NCI-H526 (cell line): ENCODE results near the gene LSM8.
"Not testable (repeated sequence)": the region's sequence is repeated elsewhere in the genome, so short reads cannot be mapped to it uniquely, and the experiment has no call there.

Experiments used
- DNase-seq, 2 experiments: peaks; one replicate each; lab custom pipeline; 2025; lab: John Stamatoyannopoulos, UW

Gene LSM8

DNA sequence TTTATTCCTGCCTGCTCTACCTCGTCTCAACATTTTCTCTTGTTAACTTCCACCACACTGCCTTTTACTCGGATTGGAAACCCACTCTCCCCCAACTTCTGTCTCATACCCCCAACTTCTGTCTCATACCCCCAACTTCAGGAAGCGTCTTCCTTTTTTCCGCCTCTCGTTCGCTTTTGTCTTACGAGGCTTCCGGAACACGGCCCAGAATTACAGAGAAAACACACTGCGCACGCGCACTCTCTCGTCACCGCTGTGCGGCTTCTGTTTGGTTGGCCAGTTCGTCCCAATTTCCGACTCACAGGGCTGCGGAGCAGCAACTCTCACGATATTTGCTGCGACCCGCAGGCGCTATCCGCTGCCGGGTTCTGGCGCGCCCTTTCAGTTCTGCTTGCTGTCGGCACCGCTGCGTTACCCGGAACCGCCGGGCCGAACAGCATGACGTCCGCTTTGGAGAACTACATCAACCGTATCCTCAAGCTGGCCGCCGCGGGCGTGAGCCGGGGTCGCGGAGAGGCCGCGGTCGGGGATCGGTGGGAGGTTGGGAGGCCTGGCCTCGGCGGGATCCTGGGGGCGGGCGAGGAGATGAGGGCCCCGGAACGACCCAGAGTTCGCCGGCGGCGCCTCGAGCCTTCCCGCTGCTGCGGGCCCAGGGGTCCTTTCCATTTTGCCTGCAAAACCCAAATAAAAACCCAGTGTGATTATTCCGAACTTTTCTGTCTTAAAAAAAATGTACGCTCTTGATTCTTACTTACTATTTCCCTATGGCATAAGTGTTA, at the start of gene LSM8:
TSS of gene LSM8 (plus strand) at position 379 of the 779 bp plus-strand sequence. CDS start at position 439, 60 bp downstream.
- DNase-seq: peak; percentile 97 to 99

DNA sequence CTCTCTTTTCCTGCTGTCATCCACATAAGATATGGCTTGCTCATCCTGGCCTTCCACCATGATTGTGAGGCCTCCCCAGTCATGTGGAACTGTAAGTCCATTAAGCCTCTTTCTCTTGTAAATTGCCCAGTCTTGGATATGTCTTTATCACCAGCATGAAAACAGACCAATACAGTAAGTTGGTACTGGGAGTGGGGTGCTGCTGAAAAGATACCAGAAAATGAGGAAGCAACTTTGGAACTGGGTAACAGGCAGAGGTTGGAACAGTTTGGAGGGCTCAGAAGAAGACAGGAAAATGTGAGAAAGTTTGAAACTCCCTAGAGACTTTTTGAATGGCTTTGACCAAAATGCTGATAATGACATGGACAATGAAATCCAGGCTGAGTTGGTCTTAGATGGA, 49.5 kb upstream of the LSM8 start:
- DNase-seq: not testable (repeated sequence)

DNA sequence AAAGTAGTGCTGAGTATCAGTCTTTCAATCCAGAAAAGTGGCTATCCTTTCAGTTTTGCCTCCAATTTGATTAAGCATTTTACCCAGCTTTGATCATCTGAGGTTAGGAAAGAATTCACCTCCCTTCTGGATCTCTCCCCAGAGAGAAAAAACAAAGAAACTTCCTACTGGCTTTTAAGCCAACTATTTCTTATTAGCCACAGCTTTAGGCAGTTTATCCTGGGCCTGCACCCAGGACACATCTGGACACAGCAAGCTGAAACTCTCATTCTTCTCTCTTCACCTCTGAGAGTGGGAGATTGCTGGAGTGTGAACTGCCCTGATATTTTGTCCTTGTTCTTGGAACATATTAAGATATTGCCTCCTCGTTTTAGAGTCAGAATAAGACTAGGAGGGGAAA, 43.5 kb upstream of the LSM8 start:
- no peak for DNase-seq

DNA sequence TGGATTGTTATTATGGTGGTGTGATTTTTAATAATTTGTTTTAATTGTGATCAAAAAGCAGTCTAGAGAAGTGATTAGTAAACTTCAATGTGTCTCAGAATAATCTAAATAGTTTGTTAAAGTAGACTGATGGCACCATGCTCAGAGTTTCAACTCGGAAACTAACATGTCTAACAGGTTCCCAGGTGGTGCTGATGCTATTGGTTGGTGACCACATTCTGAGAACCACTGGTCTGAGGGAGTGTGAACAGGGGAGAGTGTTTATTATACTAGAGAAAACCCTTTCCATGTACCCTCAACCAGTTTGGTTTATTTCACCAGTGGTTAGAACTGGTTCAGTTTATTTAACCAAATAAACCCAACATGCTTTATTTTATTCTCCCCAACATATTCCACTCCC, 42.0 kb upstream of the LSM8 start:
- DNase-seq: no peak

DNA sequence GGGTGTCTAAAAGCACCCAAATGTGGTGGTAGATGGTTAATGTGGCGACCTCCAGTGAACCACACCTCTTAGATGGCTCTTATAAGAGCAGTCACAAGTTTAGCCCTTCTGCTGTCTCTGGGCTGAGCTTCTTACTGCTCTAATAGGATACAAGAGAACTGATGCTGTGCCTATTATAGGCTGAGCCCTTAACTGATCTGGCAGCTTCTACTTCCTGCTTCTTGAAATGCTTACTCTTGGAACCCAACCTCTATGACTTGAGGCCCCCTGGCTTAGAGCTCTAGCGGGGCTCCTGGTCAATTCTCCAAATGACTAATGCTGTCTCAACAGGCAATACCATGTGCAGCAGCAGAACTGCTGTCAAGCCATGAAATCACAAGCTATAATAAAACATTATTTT, 35.0 kb upstream of the LSM8 start:
- no peak for DNase-seq

DNA sequence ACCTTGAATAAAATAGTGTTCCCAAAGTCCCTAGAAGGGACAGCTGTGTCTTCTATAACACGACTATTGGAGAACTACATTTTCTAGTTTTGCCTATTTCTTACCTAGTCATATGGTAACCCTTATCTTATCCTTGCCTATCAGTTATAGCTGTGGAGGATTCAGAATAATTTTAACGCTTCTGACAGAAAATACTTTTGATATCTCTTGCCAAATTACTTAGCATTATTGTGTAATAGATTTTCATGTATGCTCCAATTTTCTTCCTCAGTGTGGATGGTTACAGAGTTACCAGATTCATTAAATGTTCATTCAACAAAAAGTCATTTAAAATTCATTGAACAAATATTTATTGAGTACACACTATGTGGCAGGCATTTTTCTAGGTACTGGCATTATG, 34.6 kb upstream of the LSM8 start:
- no peak for DNase-seq

DNA sequence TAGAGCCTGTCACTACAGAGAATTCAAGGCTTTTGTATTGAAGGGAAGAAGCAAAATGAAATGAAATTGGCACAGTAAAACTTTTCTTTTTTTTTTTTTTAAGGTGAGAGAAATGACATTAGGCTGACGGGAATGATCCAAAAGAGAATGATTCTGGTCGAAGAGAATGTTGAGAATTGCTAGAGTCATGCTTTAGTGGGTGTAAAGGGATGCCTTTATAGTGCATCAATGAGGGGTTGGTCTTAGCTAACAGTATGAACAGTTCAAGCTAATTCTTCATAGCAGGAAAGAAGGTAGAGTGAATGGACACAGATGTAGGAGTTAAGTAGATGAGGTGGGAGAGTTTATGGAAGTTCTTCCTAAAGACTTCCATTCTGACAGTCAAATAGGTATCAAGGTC, 32.3 kb upstream of the LSM8 start:
- no peak for DNase-seq

DNA sequence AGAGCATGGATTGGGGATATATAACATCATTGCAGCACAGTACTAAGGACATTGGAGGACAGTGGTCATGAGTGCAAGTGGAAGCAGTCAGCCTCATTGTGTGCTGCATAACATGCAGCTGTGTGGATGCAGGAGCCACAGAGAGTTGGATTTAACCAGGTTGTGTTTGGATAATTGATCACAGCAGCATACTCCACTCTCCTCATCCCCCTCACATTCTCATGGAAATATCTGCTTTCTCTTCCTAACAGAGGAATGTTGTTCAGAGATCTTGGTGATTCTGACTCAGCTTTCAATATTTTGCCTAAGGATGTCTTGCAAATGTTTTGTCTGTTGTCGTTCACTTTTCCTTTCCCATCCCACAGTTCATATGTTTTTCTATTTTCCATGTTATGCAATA, 31.8 kb upstream of the LSM8 start:
- no peak for DNase-seq

DNA sequence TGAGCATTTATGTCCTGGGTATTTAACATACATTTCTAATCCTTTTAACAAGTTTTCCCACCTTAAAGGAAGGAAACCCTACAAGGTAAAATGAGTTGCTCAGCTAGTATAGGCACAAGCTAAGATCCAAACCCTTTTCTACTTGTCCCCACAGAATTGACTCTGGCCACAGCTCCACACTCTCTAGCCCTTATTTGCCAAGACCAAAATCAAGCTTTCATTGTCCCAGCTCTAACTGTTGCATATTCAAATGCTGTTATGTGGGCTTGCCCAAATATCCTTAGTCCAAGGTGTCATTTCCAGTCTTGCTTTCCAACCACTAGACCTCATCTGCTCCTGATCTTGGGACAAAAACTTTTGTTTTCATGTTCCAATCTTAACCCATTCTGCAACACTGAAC, 31.3 kb upstream of the LSM8 start:
- DNase-seq: no peak

DNA sequence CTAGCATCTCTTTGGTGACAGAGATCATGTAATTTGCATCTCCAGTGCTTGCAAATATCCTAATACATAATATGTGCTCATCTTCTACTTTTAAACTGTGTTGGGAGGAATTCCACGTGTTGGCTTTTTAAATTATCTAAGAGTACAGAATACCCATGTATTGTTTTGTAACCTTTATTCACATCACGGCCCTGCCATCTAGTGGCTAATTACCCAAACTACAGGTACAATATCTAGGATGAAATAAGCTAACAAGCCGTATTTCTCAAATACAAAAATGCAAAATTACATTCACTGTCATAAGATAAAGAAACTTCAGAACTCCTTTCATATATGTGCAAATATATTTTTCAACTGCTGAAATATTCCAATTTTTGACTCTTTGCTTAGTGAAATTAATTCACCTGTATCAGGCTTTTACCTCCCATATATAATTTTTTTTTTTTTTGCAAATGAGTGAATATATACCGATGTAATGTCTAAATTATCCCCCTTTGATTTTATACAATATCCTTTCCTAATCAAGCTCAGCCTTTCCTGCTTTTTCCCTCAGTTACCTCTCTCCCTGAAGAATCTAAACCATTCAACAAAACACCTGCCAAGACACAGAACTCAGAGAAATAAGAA, 30.3 kb upstream of the LSM8 start:
- peak in 1 of 2 experiments; percentile 31 for DNase-seq

DNA sequence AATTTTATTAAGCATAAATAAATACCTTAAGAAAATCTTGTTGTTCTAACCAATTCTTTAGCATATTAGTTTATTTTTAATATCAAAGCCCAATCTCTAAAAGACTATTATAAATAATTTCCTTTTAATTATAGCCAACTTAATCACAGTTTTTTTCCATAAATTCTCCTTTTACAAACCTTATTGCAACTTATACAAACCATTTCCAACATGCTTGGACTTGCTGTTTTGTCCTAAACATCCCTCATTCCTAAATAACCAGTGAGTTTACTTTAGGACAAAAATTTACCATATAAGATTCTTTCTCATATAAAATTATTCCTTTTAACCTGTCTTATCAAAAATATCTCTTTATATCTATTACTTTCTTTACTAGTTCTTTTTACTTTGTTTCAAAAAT, 25.2 kb upstream of the LSM8 start:
- no peak for DNase-seq

DNA sequence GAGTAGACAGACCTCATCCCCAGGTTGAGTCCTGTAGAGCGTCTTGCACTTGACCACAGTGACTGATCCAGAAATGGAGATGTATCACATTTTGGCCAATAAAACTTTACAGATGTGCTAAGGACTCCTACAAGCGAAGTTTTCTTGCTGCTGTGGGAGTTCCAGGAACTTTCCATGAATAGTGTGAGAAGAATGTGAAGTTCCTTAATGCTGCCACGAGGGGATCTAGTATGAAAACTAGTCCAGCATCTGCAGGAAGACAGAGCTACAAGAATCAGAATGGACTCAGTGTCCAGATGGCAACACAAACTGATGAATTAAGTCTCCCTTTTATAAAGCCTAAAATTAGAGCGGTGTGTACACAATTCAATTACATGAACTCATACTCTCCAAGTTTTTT, 14.8 kb upstream of the LSM8 start:
- no peak for DNase-seq

DNA sequence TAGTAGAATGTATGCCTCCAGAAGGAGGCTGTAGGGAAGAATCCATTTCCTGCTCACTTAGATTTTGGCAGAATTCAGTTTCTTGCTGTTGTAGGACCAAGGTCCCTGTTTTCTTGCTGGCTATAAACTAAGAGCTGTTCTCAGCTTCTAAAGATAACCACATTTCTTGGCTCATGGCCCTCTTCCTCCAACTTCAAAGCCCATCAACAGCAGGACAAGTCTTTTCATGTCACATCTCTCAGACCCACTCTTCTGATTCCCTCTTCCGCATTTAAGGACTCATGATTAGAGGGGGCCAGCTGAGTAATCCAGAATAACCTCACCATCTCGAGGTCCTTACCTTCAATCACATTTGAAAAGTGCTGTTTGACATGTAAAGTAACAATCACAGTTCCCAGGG, 8.2 kb upstream of the LSM8 start:
- no peak for DNase-seq

DNA sequence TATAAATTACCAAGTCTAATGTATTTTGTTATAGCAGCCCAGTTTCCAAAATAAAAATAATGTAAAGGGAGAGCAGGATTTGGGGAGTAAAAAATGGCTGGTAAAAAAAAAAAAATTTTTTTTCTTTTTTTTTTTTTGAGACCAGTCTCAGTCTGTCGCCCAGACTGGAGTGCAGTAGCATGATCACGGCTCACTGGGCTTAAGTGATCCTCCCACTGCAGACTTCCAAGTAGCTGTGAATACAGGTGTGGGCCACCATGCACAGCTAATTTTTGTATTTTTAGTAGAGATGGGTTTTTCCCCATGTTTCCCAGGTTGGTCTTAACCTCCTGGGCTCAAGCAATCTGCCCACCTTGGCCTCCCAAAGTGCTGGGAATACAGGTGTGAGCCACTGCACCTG, 4.8 kb upstream of the LSM8 start:
- no peak for DNase-seq

DNA sequence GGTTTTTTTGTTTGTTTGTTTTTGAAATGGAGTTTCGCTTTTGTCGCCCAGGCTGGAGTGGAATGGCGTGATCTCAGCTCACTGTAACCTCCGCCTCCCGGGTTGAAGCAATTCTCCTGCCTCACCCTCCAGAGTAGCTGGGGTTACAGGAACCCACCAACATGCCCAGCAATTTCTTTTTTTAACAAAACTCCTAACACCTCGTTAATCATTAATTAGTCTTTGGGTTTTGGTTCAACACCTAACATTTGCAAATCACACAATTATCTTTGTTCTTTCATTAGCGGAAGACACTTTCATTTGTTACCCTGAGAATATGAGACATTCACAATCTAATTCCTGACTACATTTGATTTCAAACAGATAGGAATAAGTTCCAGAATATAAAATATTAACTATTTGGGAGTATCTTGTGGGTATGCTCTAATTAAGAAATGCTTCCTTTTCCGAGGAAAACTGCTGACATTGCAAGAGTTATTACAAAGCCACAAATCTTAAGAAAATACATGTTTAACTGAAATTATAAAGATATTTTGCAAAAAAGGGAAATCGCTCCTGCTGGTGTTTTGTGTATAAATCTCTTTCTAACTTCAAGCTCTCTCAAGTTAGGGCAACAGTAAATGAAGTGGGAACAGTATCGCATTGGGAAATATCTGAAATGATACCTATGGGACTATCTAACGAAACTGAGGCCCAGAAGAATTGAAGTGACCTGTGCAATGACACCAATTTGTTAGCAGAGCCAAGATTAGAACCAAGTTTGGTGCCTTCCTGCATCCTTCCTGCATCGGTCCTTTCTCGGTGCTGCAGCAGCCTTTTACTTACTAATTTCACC, 1.2 kb upstream of the LSM8 start:
- DNase-seq: no peak

DNA sequence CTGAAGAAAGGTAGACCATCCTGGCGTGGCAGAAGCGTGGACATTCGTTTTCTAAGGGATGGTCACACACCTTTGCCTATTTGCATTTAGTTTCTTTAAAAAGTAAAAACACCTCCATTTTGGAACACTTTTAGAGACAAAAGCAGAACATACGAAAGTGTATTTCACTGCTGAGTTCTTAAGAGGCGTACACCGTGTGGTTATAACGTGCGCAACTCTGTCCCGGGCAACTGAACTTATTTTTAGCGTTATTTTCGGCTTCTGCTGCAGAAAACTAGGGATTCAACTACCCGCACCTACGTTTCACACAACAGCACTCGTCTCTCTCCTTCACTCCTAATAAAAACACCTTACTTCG, 557 bp upstream of the LSM8 start:
- peak in 1 of 2 experiments; percentile 12 for DNase-seq

DNA sequence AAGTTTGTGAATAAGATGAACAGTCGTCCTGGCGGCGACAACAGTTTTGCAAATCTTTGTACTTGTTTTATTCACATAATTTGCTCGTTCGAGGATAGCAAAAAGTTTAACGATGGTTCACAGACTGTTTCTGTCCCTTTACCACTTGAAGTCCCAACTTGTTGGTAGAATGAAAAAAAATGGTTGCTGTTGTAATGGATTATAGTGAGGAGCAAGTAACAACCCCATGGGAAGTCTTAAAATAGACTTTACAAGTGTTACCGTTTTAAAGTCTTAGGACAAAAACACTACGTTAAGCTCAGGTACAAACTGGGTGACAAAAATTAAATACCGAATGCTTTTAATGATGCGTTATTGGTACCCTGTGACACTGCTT, 589 bp downstream of the LSM8 start:
- peak in 1 of 2 experiments; percentile 32 for DNase-seq

DNA sequence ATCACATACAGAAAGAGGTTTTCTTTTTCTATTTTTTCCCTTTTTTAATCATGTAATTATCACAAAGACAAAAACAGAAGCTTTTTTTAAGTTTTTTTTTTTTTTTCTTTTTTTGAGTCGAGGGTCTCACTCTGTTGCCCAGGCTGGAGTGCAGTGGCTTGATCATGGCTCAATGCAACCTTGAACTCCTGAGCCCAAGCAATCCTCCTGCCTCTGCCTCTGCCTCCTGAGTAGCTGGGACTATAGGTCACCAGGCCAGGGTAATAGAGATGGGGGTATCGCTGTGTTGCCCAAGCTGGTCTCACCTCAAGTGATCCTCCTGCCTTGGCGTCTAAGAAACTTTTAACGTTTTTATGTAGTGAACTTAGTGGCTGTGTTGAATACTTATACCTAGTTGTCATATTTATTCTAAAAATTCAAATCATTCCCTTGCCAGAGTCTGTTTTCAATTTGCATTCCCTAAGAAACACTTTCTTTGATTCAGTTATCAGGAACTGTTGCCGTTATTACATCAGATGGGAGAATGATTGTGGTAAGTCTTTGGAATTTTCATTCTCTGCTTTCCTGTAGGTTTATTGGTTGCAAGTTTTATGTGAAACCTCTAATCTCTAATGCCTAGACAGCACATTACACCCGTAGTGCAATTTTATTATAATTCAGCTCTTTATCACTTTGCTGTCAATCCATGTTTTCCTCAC, 1.3 kb downstream of the LSM8 start:
- no peak for DNase-seq

DNA sequence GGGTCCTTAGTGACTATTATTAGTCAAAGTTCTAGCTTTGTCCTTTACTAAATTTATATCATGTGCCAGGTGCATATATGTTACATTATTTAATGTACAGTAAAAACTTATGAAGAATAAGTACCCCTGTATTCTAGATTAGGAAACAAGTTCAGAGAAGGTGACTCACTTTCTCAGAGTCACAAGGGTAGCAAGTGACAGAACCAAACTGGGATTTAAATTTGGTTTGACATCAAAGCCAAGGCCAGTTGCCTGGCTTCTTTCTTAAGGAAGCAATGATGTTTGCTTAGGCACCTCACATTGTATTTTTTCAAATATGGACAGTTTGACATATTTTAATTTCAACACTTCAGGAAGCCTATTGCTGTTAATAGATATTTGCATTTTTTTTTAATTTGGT, 2.5 kb downstream of the LSM8 start:
- no peak for DNase-seq

DNA sequence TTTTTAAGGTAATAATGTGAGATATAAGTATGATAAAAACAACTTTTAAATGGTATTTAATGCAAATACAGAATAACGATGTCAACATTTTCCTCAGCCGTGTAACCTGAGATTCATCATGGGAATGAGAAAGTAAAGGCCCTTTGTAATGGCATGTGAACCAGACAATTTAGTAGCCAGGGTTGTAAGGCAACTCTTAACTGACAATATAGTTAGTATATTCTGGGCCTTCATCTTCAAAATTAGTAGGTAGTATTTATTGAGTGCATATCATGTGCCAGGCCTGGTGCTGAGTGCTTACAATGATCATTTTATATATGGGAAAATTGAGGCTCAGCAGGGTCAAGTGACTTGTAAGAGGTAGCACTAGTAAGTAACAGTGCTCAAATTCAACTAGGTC, 10.6 kb downstream of the LSM8 start:
- peak in 1 of 2 experiments; percentile 15 for DNase-seq

DNA sequence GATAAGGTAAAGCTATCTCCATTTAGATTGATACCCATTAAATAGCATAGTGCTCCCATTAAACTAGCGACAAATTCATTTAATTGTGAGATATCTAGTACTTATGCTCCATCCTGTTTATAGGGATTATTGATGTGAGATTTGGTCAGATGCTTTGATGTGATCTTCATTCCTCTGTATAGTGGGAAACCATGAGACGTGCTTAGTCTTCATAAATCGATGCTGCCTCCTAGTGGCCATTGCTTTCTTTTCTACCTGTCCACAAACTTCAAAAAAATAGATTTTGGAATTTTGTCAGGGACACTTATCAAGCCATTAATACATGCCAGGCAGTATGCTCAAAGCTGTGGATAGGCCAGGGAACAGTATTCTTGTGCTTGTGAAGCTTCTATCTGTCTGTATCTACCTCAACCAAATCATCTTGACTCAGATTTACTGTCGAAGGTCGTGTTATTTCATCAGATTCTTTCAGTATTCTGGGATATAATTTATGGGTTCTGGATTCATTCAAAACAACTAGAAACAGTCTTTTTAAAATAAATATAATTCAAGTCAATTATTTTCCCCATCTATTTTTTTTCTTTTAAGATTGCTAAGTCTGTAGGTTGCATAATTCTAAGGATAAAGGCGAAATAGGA, 12.0 kb downstream of the LSM8 start:
- peak; percentile 44 to 85 for DNase-seq

DNA sequence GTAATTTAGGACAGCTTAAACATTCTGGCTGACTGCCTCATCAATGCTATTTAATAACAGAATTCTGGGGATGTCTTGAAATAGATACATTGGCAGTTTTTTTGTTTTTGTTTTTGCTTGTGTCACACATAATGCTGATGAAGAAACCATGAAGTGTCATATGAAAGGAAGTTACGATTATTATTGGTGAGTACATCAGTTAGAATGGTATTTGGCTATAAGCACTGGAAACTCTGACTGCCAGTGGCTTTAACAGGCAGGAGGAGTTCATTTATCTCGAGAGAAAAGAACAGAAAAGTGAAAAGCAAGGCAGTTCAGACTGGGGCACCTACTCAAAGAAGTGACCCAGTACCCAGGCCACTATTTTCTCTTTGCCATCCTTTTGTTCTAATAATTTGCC, 18.1 kb downstream of the LSM8 start:
- DNase-seq: peak in 1 of 2 experiments; percentile 24
